OCI-LY7 (cell line): ENCODE results near the gene QKI.

ENCODE experiments used
- CTCF ChIP-seq: fragments of 200-600 bp; sonication (generic); conservative IDR thresholded peaks from 2 replicates; pipeline ENCODE4 v1.5.1; 2014; ENCODE audit warnings: mild to moderate bottlenecking, antibody characterized with exemption, low read length, moderate library complexity, mixed read lengths
- EZH2phosphoT487 ChIP-seq: fragments of 200-600 bp; sonication (generic); IDR thresholded peaks from 2 replicates; pipeline ENCODE4 v1.6.1; 2018; ENCODE audit warnings: low read depth, borderline replicate concordance, mild to moderate bottlenecking, mixed run types, antibody characterized with exemption, low read length, moderate library complexity, mixed read lengths

- TF ChIP-seq CTCF (no peak), EZH2phosphoT487 (no peak)
Observed at GRCh38 chr6:163573503-163574179, 159.1 kb downstream of the QKI start.
